Measurements from ENCODE around the gene ZNF618. TPM values are rescaled to one million over a fixed set of nuclear protein-coding genes. Genes with fewer than 3 reads are reported as not detected.

The ZNF618 gene
- total and polyA plus RNA-seq, 2 experiments from 2014 or later, result 20.0 to 26.0 TPM

DNA sequence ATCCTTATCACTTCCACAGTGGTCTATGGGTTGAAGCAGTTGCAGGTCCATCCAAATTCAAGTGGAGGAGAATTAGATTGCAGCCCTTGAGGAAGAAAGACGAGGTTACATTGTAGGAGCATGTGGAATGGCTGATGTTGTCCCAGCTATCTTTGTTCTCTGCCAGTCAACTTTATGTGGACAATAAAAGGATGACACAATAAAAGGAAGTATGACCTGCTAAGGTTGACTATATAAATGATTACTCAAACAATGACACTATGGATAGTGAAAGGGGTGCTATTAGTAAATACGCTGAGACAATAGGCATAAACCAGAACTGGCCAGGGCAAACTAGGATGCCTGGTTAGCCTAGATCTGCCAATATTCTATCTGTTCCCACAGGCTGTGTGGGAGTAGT, 12.8 kb upstream of the ZNF618 start:
- Histone ChIP-seq H3K4me1 (ENCODE audit: low read depth) (no peaks in the 10 kb centered on the region), H3K27ac (no peak overlapping the region), H3K9me3 (ENCODE audit: low read depth) (no peaks in the 10 kb centered on the region), H3K4me3 (no peak overlapping the region), H3K27me3 (no peaks in the 10 kb centered on the region), H3K36me3 (no peaks in the 10 kb centered on the region)
- no peak for DNase-seq (ENCODE audit: low read depth in 1 of 2, low spot score in 1 of 2)
- TF ChIP-seq, protein P1, sequence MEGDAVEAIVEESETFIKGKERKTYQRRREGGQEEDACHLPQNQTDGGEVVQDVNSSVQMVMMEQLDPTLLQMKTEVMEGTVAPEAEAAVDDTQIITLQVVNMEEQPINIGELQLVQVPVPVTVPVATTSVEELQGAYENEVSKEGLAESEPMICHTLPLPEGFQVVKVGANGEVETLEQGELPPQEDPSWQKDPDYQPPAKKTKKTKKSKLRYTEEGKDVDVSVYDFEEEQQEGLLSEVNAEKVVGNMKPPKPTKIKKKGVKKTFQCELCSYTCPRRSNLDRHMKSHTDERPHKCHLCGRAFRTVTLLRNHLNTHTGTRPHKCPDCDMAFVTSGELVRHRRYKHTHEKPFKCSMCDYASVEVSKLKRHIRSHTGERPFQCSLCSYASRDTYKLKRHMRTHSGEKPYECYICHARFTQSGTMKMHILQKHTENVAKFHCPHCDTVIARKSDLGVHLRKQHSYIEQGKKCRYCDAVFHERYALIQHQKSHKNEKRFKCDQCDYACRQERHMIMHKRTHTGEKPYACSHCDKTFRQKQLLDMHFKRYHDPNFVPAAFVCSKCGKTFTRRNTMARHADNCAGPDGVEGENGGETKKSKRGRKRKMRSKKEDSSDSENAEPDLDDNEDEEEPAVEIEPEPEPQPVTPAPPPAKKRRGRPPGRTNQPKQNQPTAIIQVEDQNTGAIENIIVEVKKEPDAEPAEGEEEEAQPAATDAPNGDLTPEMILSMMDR (IDR thresholded peaks at IDR 0.05; ENCODE audit: low read depth, low read length), result no peak

DNA sequence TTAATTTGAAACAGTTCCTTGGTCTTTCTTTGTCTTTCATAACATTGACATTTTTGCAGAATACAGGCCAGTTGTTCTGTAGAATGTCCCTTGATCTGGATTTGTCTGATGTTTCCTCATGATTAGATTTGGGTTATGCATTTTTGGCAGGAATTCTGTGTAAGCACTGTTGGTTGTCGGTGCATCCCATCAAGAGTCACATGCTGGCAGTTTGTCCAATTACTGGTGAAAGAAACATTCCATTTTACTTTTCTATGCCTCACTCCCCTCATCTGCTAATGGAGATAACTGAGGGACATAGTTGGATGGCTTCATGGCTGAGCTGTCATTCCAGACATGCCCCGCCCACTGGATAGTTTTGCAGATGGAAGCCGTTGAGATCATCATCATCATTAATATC, 7.6 kb upstream of the ZNF618 start:
- H3K27ac ChIP-seq, result no peak overlapping the region
- H3K4me3 ChIP-seq, result no peak overlapping the region
- TF ChIP-seq, protein P1 (IDR thresholded peaks at IDR 0.05; ENCODE audit: low read depth, low read length), result no peak
- H3K4me1 ChIP-seq (ENCODE audit: low read depth), result no peaks in the 10 kb centered on the region
- H3K36me3 ChIP-seq, result no peaks in the 10 kb centered on the region
- H3K9me3 ChIP-seq (ENCODE audit: low read depth), result no peaks in the 10 kb centered on the region
- DNase-seq (ENCODE audit: low read depth in 1 of 2, low spot score in 1 of 2), result no peak
- no peaks in the 10 kb centered on the region for H3K27me3 ChIP-seq

DNA sequence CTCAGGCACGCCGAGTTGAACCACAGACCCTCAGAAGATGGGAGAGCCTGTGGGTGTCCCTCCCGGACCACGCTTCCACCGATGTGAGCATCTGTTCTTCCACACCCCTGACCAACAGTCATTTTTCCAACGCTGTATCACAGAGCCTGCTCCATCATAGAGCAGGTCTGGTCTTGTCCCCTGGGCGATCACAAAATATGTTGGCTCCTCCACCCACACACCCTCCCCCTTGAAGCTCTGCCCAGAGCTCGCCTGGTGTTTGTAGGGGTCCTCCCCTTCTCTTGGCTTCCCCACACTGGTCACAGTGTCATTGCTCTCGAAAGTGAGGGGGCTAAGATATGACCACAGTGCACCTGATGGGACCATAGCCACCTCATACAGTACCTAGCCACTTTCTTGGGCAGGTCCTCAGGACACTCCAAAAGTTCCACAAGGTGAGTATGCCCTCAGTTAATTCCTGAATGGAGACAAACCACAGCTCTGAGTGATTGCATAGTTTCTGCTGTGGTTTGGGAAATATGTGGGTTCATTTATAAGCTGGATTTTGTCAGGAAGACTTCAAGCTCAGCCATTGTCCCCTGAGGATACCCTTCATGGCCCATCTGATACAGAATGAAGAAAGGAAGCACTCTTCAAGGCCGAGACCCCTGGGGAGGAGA, 3.5 kb upstream of the ZNF618 start:
- Histone ChIP-seq H3K36me3 (no peaks in the 10 kb centered on the region), H3K9me3 (ENCODE audit: low read depth) (no peaks in the 10 kb centered on the region), H3K4me3 (no peak overlapping the region), H3K27ac (no peak overlapping the region), H3K27me3 (no peaks in the 10 kb centered on the region), H3K4me1 (ENCODE audit: low read depth) (peaks cover 7% of the 10 kb centered on the region)
- no peak for DNase-seq (ENCODE audit: low read depth in 1 of 2, low spot score in 1 of 2)
- TF ChIP-seq, protein P1 (IDR thresholded peaks at IDR 0.05; ENCODE audit: low read depth, low read length), result no peak

GRCh38 chr9:113873446-113873845, 2.7 kb upstream of the ZNF618 start:
- H3K27ac ChIP-seq, result no peak overlapping the region
- no peaks in the 10 kb centered on the region for H3K36me3 ChIP-seq
- no peaks in the 10 kb centered on the region for H3K27me3 ChIP-seq
- no peak for DNase-seq (ENCODE audit: low read depth in 1 of 2, low spot score in 1 of 2)
- H3K4me1 ChIP-seq (ENCODE audit: low read depth), result peaks cover 14% of the 10 kb centered on the region
- TF ChIP-seq, protein P1 (IDR thresholded peaks at IDR 0.05; ENCODE audit: low read depth, low read length), result no peak
- no peaks in the 10 kb centered on the region for H3K9me3 ChIP-seq (ENCODE audit: low read depth)
- H3K4me3 ChIP-seq, result no peak overlapping the region

DNA sequence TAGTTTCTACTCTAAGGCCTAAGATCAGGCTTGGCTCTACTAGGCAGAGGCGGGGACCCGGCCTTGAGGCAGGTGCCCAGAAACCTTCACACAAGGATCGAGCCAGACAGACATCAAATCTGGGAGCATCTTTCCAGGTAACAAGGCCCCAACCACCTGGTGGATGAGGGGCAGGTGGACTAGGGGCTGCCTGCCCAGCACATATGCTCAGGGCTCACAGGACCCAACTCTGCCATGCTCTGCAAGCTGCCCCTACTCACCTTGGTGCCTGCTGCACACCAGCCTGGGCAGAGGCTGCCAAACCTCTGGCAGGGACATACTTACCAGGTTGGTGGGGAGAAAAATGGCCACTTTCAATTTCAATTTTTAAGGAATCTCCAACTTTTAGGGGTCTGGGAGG, 2.2 kb upstream of the ZNF618 start:
- no peaks in the 10 kb centered on the region for H3K27me3 ChIP-seq
- H3K9me3 ChIP-seq (ENCODE audit: low read depth), result no peaks in the 10 kb centered on the region
- TF ChIP-seq, protein P1 (IDR thresholded peaks at IDR 0.05; ENCODE audit: low read depth, low read length), result no peak
- H3K4me3 ChIP-seq, result no peak overlapping the region
- no peak for DNase-seq (ENCODE audit: low read depth in 1 of 2, low spot score in 1 of 2)
- peaks cover 19% of the 10 kb centered on the region for H3K4me1 ChIP-seq (ENCODE audit: low read depth)
- H3K36me3 ChIP-seq, result no peaks in the 10 kb centered on the region
- H3K27ac ChIP-seq, result no peak overlapping the region

All from cardiac muscle cell (in vitro differentiated cells and primary cell).